Fibroblast of mammary gland (primary cell): ENCODE measurements around the gene PRR23E.

ENCODE experiments used
- DNase-seq: peaks from one replicate; pipeline ENCODE4 v3.0.0-alpha.2; 2010; ENCODE audit warnings: low read depth
- H3K4me3 ChIP-seq: 2 replicates; pipeline ENCODE4 v1.5.1; 2011; ENCODE audit warnings: low read depth, mild to moderate bottlenecking, low read length, moderate library complexity; ENCODE audit not compliant: control insufficient read depth
- TF ChIP-seq, protein P1 (sequence below): conservative IDR thresholded peaks from 2 replicates; pipeline ENCODE4 v1.5.1; 2011; ENCODE audit warnings: low read depth, low read length, inconsistent platforms; ENCODE audit not compliant: control insufficient read depth, insufficient read depth

Gene PRR23E

GRCh38 chr3:127170814-127171213, 22.1 kb upstream of the PRR23E start:
- peak; percentile 77 for DNase-seq
- TF ChIP-seq, protein P1, sequence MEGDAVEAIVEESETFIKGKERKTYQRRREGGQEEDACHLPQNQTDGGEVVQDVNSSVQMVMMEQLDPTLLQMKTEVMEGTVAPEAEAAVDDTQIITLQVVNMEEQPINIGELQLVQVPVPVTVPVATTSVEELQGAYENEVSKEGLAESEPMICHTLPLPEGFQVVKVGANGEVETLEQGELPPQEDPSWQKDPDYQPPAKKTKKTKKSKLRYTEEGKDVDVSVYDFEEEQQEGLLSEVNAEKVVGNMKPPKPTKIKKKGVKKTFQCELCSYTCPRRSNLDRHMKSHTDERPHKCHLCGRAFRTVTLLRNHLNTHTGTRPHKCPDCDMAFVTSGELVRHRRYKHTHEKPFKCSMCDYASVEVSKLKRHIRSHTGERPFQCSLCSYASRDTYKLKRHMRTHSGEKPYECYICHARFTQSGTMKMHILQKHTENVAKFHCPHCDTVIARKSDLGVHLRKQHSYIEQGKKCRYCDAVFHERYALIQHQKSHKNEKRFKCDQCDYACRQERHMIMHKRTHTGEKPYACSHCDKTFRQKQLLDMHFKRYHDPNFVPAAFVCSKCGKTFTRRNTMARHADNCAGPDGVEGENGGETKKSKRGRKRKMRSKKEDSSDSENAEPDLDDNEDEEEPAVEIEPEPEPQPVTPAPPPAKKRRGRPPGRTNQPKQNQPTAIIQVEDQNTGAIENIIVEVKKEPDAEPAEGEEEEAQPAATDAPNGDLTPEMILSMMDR, result no peak
- H3K4me3 ChIP-seq, result no peak overlapping the region

GRCh38 chr3:127171320-127171719, 21.6 kb upstream of the PRR23E start:
- TF ChIP-seq, protein P1, result no peak
- DNase-seq, result no peak

GRCh38 chr3:127171721-127172120, 21.2 kb upstream of the PRR23E start:
- TF ChIP-seq, protein P1, result no peak
- DNase-seq, result no peak
- no peak overlapping the region for H3K4me3 ChIP-seq

More at GRCh38 chr3:127171320-127171719, 21.6 kb upstream of the PRR23E start:
- no peak overlapping the region for H3K4me3 ChIP-seq

GRCh38 chr3:127172211-127172610, 20.7 kb upstream of the PRR23E start:
- TF ChIP-seq, protein P1, result no peak

DNA sequence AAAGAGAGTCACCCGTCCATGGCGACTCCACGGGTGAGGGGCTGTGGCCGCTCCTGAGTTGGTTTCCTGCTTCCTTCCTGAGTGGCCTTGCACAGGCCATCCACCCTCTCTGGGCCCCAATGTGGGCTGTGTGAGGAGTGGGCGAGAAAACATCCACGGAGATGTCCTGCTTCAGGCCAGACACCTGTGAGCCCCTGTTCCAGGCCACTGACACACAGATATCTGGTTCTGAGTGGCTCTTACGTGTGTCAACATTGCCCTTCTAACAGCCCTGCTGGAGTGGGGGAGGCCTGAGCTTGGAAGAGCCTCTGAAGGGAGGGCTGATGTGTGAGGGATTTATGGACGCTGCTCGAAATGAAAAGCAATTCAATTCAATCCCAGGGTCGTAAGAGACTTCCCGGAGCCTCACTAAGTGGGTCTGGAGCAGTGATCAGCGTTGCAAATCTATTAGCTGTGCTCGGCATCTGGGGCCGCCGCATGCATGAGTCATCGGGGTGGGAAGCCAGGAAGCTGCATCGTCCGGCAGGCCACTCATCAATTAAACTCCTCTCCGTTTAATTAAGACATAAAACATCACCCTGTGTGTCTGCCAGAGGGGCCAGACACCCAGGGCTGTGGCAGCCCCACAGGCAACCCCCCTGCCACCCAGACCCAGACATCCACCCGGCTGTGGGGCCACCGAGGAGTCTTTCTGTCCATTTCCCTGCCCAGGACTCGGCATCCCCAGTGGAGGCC, 20.0 kb upstream of the PRR23E start:
- no peak overlapping the region for H3K4me3 ChIP-seq
- TF ChIP-seq, protein P1, result no peak
- peak; percentile 78 for DNase-seq

More at GRCh38 chr3:127172211-127172610, 20.7 kb upstream of the PRR23E start:
- no peak for DNase-seq
- H3K4me3 ChIP-seq, result no peak overlapping the region

DNA sequence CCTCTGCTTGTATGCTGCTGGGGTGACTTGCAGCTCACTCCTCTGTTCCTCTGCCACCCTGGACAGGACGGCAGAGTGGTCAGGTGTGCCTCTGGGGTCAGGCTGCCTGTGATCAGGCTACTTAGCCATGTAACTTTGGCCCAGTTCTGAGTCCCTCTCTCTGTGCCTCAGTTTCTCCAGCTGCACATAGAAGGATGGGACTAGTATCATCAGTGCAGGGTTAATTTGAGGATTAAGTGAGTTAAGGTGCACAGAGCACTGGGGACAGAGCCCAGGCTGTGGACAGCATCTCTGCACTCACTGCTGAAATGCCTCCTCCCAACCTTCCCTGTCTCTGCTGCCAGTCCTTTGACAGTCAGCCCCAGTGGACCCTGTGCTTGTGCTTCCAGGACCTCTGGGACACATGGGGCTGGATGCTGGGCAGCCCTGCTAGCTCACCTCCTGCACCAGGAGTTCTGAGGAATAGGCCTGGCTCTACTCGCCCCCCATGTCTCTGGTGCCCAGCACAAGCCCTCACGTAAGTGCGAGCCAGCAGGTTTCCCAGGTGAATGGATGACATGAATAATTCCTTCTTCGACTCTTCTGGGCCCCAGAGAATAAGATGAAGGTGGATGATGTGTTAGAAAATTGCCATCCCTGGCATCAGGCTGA, 19.3 kb upstream of the PRR23E start:
- TF ChIP-seq, protein P1, result no peak
- H3K4me3 ChIP-seq, result no peak overlapping the region
- no peak for DNase-seq
